CD4-positive, CD25-positive, alpha-beta regulatory T cell (primary cell): ENCODE measurements around the gene CACNA2D1. TPM values are rescaled to one million over a fixed set of nuclear protein-coding genes. Genes with fewer than 3 reads are reported as not detected.

Source experiments
- ATAC-seq, 2 donors: fragments of 150-1000 bp; cut with Tn5 transposase; one replicate each; pipeline ENCODE4 v1.10.0; 2021; ENCODE audit warnings: low read depth in 2 of 2, moderate number of reproducible peaks in 2 of 2, moderate library complexity in 1 of 2
- DNase-seq, 3 donors: peaks; one replicate each; pipeline versions ENCODE4 v3.0.0 to v3.0.0-alpha.2; 2012 to 2022; ENCODE audit warnings: mixed read lengths in 1 of 3
- H3K27ac ChIP-seq: one replicate; pipeline ENCODE4 v1.7.0; 2013; ENCODE audit warnings: mild to moderate bottlenecking, low read length; ENCODE audit not compliant: insufficient read depth, poor library complexity, severe bottlenecking
- H3K27me3 ChIP-seq: one replicate; pipeline ENCODE4 v1.7.0; 2013; ENCODE audit warnings: low read length; ENCODE audit not compliant: control insufficient read depth, insufficient read depth
- H3K36me3 ChIP-seq: one replicate; pipeline ENCODE4 v1.7.0; 2013; ENCODE audit warnings: mild to moderate bottlenecking, low read length, moderate library complexity; ENCODE audit not compliant: control insufficient read depth, insufficient read depth
- H3K4me1 ChIP-seq: 2 replicates; pipeline ENCODE4 v1.7.0; 2013; ENCODE audit warnings: mild to moderate bottlenecking, low read length; ENCODE audit not compliant: insufficient read depth, control insufficient read depth, poor library complexity, severe bottlenecking
- H3K4me3 ChIP-seq: one replicate; pipeline ENCODE4 v1.7.0; 2013; ENCODE audit warnings: low read depth, mild to moderate bottlenecking, low read length, moderate library complexity
- H3K9me3 ChIP-seq, 2 experiments: 1 replicate in 1 of 2; 2 replicates in 1 of 2; pipeline ENCODE4 v1.7.0; 2013; ENCODE audit warnings: low read length in 2 of 2, mild to moderate bottlenecking in 1 of 2, moderate library complexity in 1 of 2; ENCODE audit not compliant: control insufficient read depth in 2 of 2
- H3K27ac Mint-ChIP-seq, 3 donors: one replicate each; pipeline ENCODE4 v1.8.0; 2020 to 2022; ENCODE audit warnings: mild to moderate bottlenecking in 3 of 3, mixed read lengths in 3 of 3, moderate library complexity in 2 of 3
- H3K27me3 Mint-ChIP-seq: one replicate; pipeline ENCODE4 v1.8.0; 2022; ENCODE audit warnings: mild to moderate bottlenecking, mixed read lengths
- H3K36me3 Mint-ChIP-seq: one replicate; pipeline ENCODE4 v1.8.0; 2020; ENCODE audit warnings: mixed read lengths
- H3K4me1 Mint-ChIP-seq, 4 donors: one replicate each; pipeline ENCODE4 v1.8.0; 2020 to 2022; ENCODE audit warnings: mixed read lengths in 4 of 4, mild to moderate bottlenecking in 1 of 4
- H3K4me3 Mint-ChIP-seq, 4 donors: one replicate each; pipeline ENCODE4 v1.8.0; 2020 to 2022; ENCODE audit warnings: mild to moderate bottlenecking in 4 of 4, mixed read lengths in 4 of 4, moderate library complexity in 3 of 4
- H3K9me3 Mint-ChIP-seq, 7 donors: one replicate each; pipeline ENCODE4 v1.8.0; 2020 to 2022; ENCODE audit warnings: mixed read lengths in 7 of 7, mild to moderate bottlenecking in 3 of 7, moderate library complexity in 2 of 7
- polyA plus RNA-seq, 4 donors: library from polyadenylated mRNA; unstranded; fragments of 300-500 nt; fragmentation: Illumina TruSeq; gene quantifications; one replicate each; pipeline ENCODE4 v1.2.3, GENCODE V29; 2021
- total RNA-seq: library from RNA; stranded (reverse); gene quantifications from one replicate; pipeline ENCODE4 v1.2.3, GENCODE V29; 2022

Gene CACNA2D1
- total and polyA plus RNA-seq, 5 donors from 2014 or later, result not detected

- no peaks in the 10 kb centered on the region for H3K36me3 ChIP-seq
- no peaks in the 10 kb centered on the region for H3K27me3 ChIP-seq
- H3K27ac Mint-ChIP-seq, result peak overlapping the region in 1 of 3 donors; percentile 40
Observed at GRCh38 chr7:82056282-82056681, 387.3 kb downstream of the CACNA2D1 start.

GRCh38 chr7:82054544-82054943 lies 389.0 kb downstream of the CACNA2D1 start:
- no peak for DNase-seq
- H3K27me3 Mint-ChIP-seq, result no peaks in the 10 kb centered on the region
- Histone ChIP-seq H3K9me3 (peaks cover 0 to 3% of the 10 kb centered on the region in 2 experiments), H3K4me1 (no peaks in the 10 kb centered on the region), H3K4me3 (no peak overlapping the region), H3K27ac (no peak overlapping the region), H3K36me3 (no peaks in the 10 kb centered on the region), H3K27me3 (no peaks in the 10 kb centered on the region)
- no peak overlapping the region for H3K27ac Mint-ChIP-seq
- H3K9me3 Mint-ChIP-seq, result peaks cover 2 to 14% (median 4%) of the 10 kb centered on the region in 7 donors
- no peaks in the 10 kb centered on the region for H3K4me1 Mint-ChIP-seq
- no peaks in the 10 kb centered on the region for H3K36me3 Mint-ChIP-seq
- no peak overlapping the region for H3K4me3 Mint-ChIP-seq
- no peak for ATAC-seq

More at GRCh38 chr7:82056282-82056681, 387.3 kb downstream of the CACNA2D1 start:
- H3K27ac ChIP-seq, result no peak overlapping the region
- peaks cover 0 to 2% of the 10 kb centered on the region in 2 experiments for H3K9me3 ChIP-seq
- Mint-ChIP-seq H3K9me3 (peaks cover 3 to 14% (median 8%) of the 10 kb centered on the region in 7 donors), H3K4me3 (no peak overlapping the region), H3K27me3 (no peaks in the 10 kb centered on the region), H3K36me3 (no peaks in the 10 kb centered on the region), H3K4me1 (no peaks in the 10 kb centered on the region)
- H3K4me3 ChIP-seq, result no peak overlapping the region
- no peaks in the 10 kb centered on the region for H3K4me1 ChIP-seq
- no peak for DNase-seq
- no peak for ATAC-seq

GRCh38 chr7:82053453-82054032 lies 390.0 kb downstream of the CACNA2D1 start:
- H3K27ac ChIP-seq, result no peak overlapping the region
- DNase-seq (no peak), ATAC-seq (no peak)
- no peaks in the 10 kb centered on the region for H3K4me1 ChIP-seq
- peaks cover 2 to 10% (median 4%) of the 10 kb centered on the region in 7 donors for H3K9me3 Mint-ChIP-seq
- no peaks in the 10 kb centered on the region for H3K27me3 Mint-ChIP-seq
- H3K27ac Mint-ChIP-seq, result no peak overlapping the region
- no peak overlapping the region for H3K4me3 ChIP-seq
- no peaks in the 10 kb centered on the region for H3K4me1 Mint-ChIP-seq
- no peaks in the 10 kb centered on the region for H3K27me3 ChIP-seq
- peaks cover 0 to 3% of the 10 kb centered on the region in 2 experiments for H3K9me3 ChIP-seq
- no peaks in the 10 kb centered on the region for H3K36me3 Mint-ChIP-seq
- no peak overlapping the region for H3K4me3 Mint-ChIP-seq
- no peaks in the 10 kb centered on the region for H3K36me3 ChIP-seq

GRCh38 chr7:82051601-82052000 lies 392.0 kb downstream of the CACNA2D1 start:
- H3K9me3 Mint-ChIP-seq, result peaks cover 2 to 8% (median 4%) of the 10 kb centered on the region in 7 donors
- no peaks in the 10 kb centered on the region for H3K27me3 Mint-ChIP-seq
- ATAC-seq, result no peak

GRCh38 chr7:82050792-82051191 lies 392.8 kb downstream of the CACNA2D1 start:
- peaks cover 0 to 1% of the 10 kb centered on the region in 2 experiments for H3K9me3 ChIP-seq
- no peaks in the 10 kb centered on the region for H3K4me1 ChIP-seq
- Mint-ChIP-seq H3K4me1 (no peaks in the 10 kb centered on the region), H3K27ac (no peak overlapping the region), H3K27me3 (no peaks in the 10 kb centered on the region), H3K9me3 (peaks cover 0 to 6% (median 0%) of the 10 kb centered on the region in 7 donors), H3K4me3 (no peak overlapping the region), H3K36me3 (no peaks in the 10 kb centered on the region)
- H3K27ac ChIP-seq, result no peak overlapping the region
- no peaks in the 10 kb centered on the region for H3K27me3 ChIP-seq
- DNase-seq (no peak), ATAC-seq (no peak)
- no peak overlapping the region for H3K4me3 ChIP-seq
- H3K36me3 ChIP-seq, result no peaks in the 10 kb centered on the region

More at GRCh38 chr7:82051601-82052000, 392.0 kb downstream of the CACNA2D1 start:
- no peak overlapping the region for H3K4me3 ChIP-seq
- Mint-ChIP-seq H3K4me3 (no peak overlapping the region), H3K27ac (no peak overlapping the region), H3K36me3 (no peaks in the 10 kb centered on the region), H3K4me1 (no peaks in the 10 kb centered on the region)
- no peak overlapping the region for H3K27ac ChIP-seq
- no peaks in the 10 kb centered on the region for H3K4me1 ChIP-seq
- H3K36me3 ChIP-seq, result no peaks in the 10 kb centered on the region
- H3K27me3 ChIP-seq, result no peaks in the 10 kb centered on the region
- peaks cover 0 to 1% of the 10 kb centered on the region in 2 experiments for H3K9me3 ChIP-seq
- DNase-seq, result no peak

GRCh38 chr7:82049891-82050533 lies 393.6 kb downstream of the CACNA2D1 start:
- DNase-seq (no peak), ATAC-seq (no peak)
- H3K36me3 ChIP-seq, result no peaks in the 10 kb centered on the region
- H3K4me3 ChIP-seq, result no peak overlapping the region
- H3K27me3 ChIP-seq, result no peaks in the 10 kb centered on the region
- Mint-ChIP-seq H3K4me1 (no peaks in the 10 kb centered on the region), H3K9me3 (peaks cover 0 to 6% (median 0%) of the 10 kb centered on the region in 7 donors), H3K36me3 (no peaks in the 10 kb centered on the region), H3K4me3 (no peak overlapping the region), H3K27ac (no peak overlapping the region), H3K27me3 (no peaks in the 10 kb centered on the region)
- no peaks in the 10 kb centered on the region for H3K4me1 ChIP-seq
- H3K27ac ChIP-seq, result no peak overlapping the region
- peaks cover 0 to 1% of the 10 kb centered on the region in 2 experiments for H3K9me3 ChIP-seq

- H3K9me3 Mint-ChIP-seq, result peaks cover 0 to 6% (median 0%) of the 10 kb centered on the region in 7 donors
- no peaks in the 10 kb centered on the region for H3K27me3 Mint-ChIP-seq
- H3K27ac Mint-ChIP-seq, result no peak overlapping the region
- DNase-seq (no peak), ATAC-seq (no peak)
- no peaks in the 10 kb centered on the region for H3K36me3 ChIP-seq
- no peak overlapping the region for H3K4me3 Mint-ChIP-seq
- no peak overlapping the region for H3K4me3 ChIP-seq
- H3K27me3 ChIP-seq, result no peaks in the 10 kb centered on the region
- no peaks in the 10 kb centered on the region for H3K36me3 Mint-ChIP-seq
- no peaks in the 10 kb centered on the region for H3K4me1 ChIP-seq
- H3K4me1 Mint-ChIP-seq, result no peaks in the 10 kb centered on the region
- H3K9me3 ChIP-seq, result peaks cover 0 to 1% of the 10 kb centered on the region in 2 experiments
- H3K27ac ChIP-seq, result no peak overlapping the region
Observed at GRCh38 chr7:82049442-82049841, 394.1 kb downstream of the CACNA2D1 start.
